DOHH2 (cell line): ENCODE measurements around the gene CNTN1.

Experiments
- H3F3A ChIP-seq: fragments of 200-600 bp; sonication (generic), shearing (Covaris generic); 2 replicates; pipeline ENCODE4 v1.6.0; 2016; ENCODE audit warnings: antibody characterized with exemption, mild to moderate bottlenecking; ENCODE audit not compliant: control insufficient read depth, insufficient read depth
- H3K27ac ChIP-seq: fragments of 200-600 bp; sonication (generic); 2 replicates; pipeline ENCODE4 v1.5.1; 2014; ENCODE audit warnings: low read depth, mild to moderate bottlenecking, low read length, moderate library complexity
- H3K27me3 ChIP-seq: fragments of 200-600 bp; sonication (generic); 2 replicates; pipeline ENCODE4 v1.6.1; 2014; ENCODE audit warnings: mild to moderate bottlenecking, low read length, mixed read lengths; ENCODE audit not compliant: control insufficient read depth
- H3K36me3 ChIP-seq: fragments of 200-600 bp; sonication (generic); 2 replicates; pipeline ENCODE4 v1.6.1; 2014; ENCODE audit warnings: mild to moderate bottlenecking, low read length, moderate library complexity, mixed read lengths; ENCODE audit not compliant: control insufficient read depth
- H3K4me1 ChIP-seq: fragments of 200-600 bp; sonication (generic); 2 replicates; pipeline ENCODE4 v1.6.1; 2014; ENCODE audit warnings: mild to moderate bottlenecking, low read length, mixed read lengths; ENCODE audit not compliant: control insufficient read depth
- H3K4me2 ChIP-seq: fragments of 200-600 bp; sonication (generic); 2 replicates; pipeline ENCODE4 v1.6.0; 2014; ENCODE audit warnings: mild to moderate bottlenecking, low read length, moderate library complexity
- H3K4me3 ChIP-seq: fragments of 200-600 bp; sonication (generic); 2 replicates; pipeline ENCODE4 v1.5.1; 2014; ENCODE audit warnings: mild to moderate bottlenecking, low read length, mixed read lengths
- H3K79me2 ChIP-seq: fragments of 200-600 bp; sonication (generic); 2 replicates; pipeline ENCODE4 v1.6.1; 2014; ENCODE audit warnings: mild to moderate bottlenecking, low read length, mixed read lengths; ENCODE audit not compliant: control insufficient read depth
- H3K9me2 ChIP-seq: fragments of 200-600 bp; sonication (generic); replicated peaks from 2 replicates; pipeline ENCODE4 v1.6.1; 2014; ENCODE audit warnings: mild to moderate bottlenecking, low read length, mixed read lengths; ENCODE audit not compliant: control insufficient read depth
- H3K9me3 ChIP-seq: fragments of 200-600 bp; sonication (generic); 2 replicates; pipeline ENCODE4 v1.6.1; 2014; ENCODE audit warnings: antibody characterized with exemption, low read length, mixed read lengths; ENCODE audit not compliant: control insufficient read depth, insufficient read depth
- H4K20me1 ChIP-seq: fragments of 200-600 bp; sonication (generic); 2 replicates; pipeline ENCODE4 v1.6.0; 2014; ENCODE audit warnings: low read depth, mild to moderate bottlenecking, antibody characterized with exemption, low read length, moderate library complexity; ENCODE audit not compliant: control insufficient read depth, insufficient read depth
- EZH2phosphoT487 ChIP-seq: fragments of 200-600 bp; sonication (generic); IDR thresholded peaks from 2 replicates; pipeline ENCODE4 v1.6.1; 2017; ENCODE audit warnings: borderline replicate concordance, mild to moderate bottlenecking, antibody characterized with exemption, low read length, moderate library complexity, mixed read lengths
- TF ChIP-seq, protein P1 (sequence below): fragments of 200-600 bp; sonication (generic); IDR thresholded peaks from one replicate; pipeline ENCODE4 v1.5.1; 2014; ENCODE audit warnings: antibody characterized with exemption, mild to moderate bottlenecking, low read depth, low read length; ENCODE audit not compliant: poor library complexity, severe bottlenecking

Gene CNTN1

DNA sequence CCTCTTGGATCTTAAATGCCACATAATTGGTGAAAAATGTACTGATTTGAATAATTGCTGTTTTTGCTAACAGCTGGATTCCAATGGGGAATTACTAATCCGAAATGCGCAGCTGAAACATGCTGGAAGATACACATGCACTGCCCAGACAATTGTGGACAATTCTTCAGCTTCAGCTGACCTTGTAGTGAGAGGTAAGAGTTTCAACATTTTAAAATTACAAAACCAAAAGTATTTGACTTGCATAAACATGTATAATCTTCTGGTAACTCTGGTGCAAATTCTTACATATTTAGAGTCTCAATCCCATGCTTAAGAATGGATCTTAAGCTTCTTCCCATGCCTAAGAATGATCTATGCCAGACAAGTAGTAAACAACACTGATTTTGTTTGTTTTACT, 266.8 kb downstream of the CNTN1 start:
- no peak for TF ChIP-seq EZH2phosphoT487
- TF ChIP-seq, protein P1, sequence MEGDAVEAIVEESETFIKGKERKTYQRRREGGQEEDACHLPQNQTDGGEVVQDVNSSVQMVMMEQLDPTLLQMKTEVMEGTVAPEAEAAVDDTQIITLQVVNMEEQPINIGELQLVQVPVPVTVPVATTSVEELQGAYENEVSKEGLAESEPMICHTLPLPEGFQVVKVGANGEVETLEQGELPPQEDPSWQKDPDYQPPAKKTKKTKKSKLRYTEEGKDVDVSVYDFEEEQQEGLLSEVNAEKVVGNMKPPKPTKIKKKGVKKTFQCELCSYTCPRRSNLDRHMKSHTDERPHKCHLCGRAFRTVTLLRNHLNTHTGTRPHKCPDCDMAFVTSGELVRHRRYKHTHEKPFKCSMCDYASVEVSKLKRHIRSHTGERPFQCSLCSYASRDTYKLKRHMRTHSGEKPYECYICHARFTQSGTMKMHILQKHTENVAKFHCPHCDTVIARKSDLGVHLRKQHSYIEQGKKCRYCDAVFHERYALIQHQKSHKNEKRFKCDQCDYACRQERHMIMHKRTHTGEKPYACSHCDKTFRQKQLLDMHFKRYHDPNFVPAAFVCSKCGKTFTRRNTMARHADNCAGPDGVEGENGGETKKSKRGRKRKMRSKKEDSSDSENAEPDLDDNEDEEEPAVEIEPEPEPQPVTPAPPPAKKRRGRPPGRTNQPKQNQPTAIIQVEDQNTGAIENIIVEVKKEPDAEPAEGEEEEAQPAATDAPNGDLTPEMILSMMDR: no peak
- no peak overlapping the region for H3K4me3 ChIP-seq
- no peaks in the 10 kb centered on the region for H3K9me2 ChIP-seq

DNA sequence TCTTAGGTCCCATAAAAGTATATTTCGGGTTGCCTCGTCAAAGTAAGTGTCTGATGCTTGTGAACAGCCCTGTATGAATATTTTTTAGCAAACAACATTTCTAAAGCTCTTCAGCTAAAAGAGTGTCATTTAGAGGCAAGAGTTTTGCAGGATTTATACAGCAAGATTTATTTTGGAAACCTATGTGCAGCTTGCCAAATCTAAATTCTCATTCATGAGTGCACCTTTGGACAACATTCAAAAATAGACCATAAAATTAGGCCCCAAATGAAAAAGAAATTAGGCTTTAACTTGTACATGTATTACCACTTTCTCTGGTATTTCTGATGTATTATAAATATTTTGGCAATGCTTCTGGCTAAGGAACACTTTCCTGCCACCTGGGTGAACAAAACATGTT, 271.5 kb downstream of the CNTN1 start:
- Histone ChIP-seq H3K79me2 (no peaks in the 10 kb centered on the region), H3F3A (no peaks in the 10 kb centered on the region)

More for the DNA sequence above, 266.8 kb downstream of the CNTN1 start:
- H4K20me1 ChIP-seq: no peaks in the 10 kb centered on the region
- H3K4me1 ChIP-seq: no peaks in the 10 kb centered on the region
- H3K27ac ChIP-seq: no peak overlapping the region
- no peaks in the 10 kb centered on the region for H3K79me2 ChIP-seq
- H3K36me3 ChIP-seq: no peaks in the 10 kb centered on the region
- H3F3A ChIP-seq: no peaks in the 10 kb centered on the region
- no peaks in the 10 kb centered on the region for H3K27me3 ChIP-seq
- H3K4me2 ChIP-seq: no peak overlapping the region
- H3K9me3 ChIP-seq: no peaks in the 10 kb centered on the region

DNA sequence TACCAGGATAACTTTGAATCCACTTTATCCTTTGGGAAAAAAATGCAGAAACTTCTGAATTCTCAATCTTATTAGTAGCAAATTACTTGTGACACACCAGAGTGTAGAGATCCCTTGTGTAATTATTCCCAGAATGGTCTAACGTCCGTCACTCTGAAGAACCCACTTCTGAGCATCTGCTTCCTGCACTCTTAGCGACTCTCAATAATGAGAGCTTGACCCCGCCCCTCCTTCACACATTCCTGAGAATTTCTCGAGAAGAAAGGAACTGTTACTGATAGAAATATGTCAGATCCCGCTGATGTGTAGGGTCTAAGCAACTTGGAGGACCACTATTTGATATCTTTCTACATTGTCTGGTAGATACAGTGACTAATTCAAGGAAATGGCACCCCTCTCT, 277.6 kb downstream of the CNTN1 start:
- Histone ChIP-seq H3K9me3 (no peaks in the 10 kb centered on the region), H3K9me2 (no peaks in the 10 kb centered on the region), H3K4me3 (no peak overlapping the region), H4K20me1 (no peaks in the 10 kb centered on the region), H3K27me3 (no peaks in the 10 kb centered on the region), H3K36me3 (no peaks in the 10 kb centered on the region), H3K4me1 (no peaks in the 10 kb centered on the region), H3K79me2 (no peaks in the 10 kb centered on the region), H3F3A (no peaks in the 10 kb centered on the region), H3K27ac (no peak overlapping the region), H3K4me2 (no peak overlapping the region)
- TF ChIP-seq EZH2phosphoT487: no peak
- TF ChIP-seq, protein P1: no peak

More for the DNA sequence above, 271.5 kb downstream of the CNTN1 start:
- TF ChIP-seq EZH2phosphoT487: no peak
- TF ChIP-seq, protein P1: no peak
- H3K27ac ChIP-seq: no peak overlapping the region
- no peaks in the 10 kb centered on the region for H3K4me1 ChIP-seq
- H3K4me3 ChIP-seq: no peak overlapping the region
- no peaks in the 10 kb centered on the region for H3K36me3 ChIP-seq
- H3K9me2 ChIP-seq: no peaks in the 10 kb centered on the region
- H3K4me2 ChIP-seq: no peak overlapping the region
- H3K9me3 ChIP-seq: no peaks in the 10 kb centered on the region
- H4K20me1 ChIP-seq: no peaks in the 10 kb centered on the region
- no peaks in the 10 kb centered on the region for H3K27me3 ChIP-seq
